Erythroblast (primary cell): ENCODE data around the gene ANP32D.
"Not testable (repeated sequence)": the region's sequence is repeated elsewhere in the genome, so short reads cannot be mapped to it uniquely, and the experiment has no call there.

Experiments
- DNase-seq, 2 experiments: peaks; one replicate each; lab custom pipeline; 2025; lab: John Stamatoyannopoulos, UW
- GATA1 ChIP-seq: IDR thresholded peaks from 2 replicates; pipeline ENCODE4 v1.6.1; 2011; ENCODE audit warnings: low read depth, mild to moderate bottlenecking, control low read depth, low read length, moderate library complexity
- POLR2A ChIP-seq: IDR thresholded peaks from 2 replicates; pipeline ENCODE4 v1.6.1; 2011; ENCODE audit warnings: mild to moderate bottlenecking, low read length

The ANP32D gene

GRCh38 chr12:48473061-48473460 lies 702 bp downstream of the ANP32D start:
- DNase-seq = no peak
- TF ChIP-seq POLR2A (no peak), GATA1 (no peak)

- not testable (repeated sequence) for DNase-seq
Measured at GRCh38 chr12:48474497-48474896, 2.1 kb downstream of the ANP32D start.

GRCh38 chr12:48482198-48482597 lies 9.8 kb downstream of the ANP32D start, which contains the start of gene C12orf54:
TSS of gene C12orf54 (plus strand) at chr12:48482498. CDS start at chr12:48483297, 799 bp downstream.
- no peak for TF ChIP-seq POLR2A
- no peak for DNase-seq

- no peak for DNase-seq
- TF ChIP-seq POLR2A = no peak
- TF ChIP-seq GATA1 = no peak
Measured at GRCh38 chr12:48482930-48483329, 10.6 kb downstream of the ANP32D start.

- TF ChIP-seq GATA1 = no peak
- TF ChIP-seq POLR2A = no peak
- no peak for DNase-seq
Measured at GRCh38 chr12:48486261-48486660, 13.9 kb downstream of the ANP32D start.

GRCh38 chr12:48486679-48487078 lies 14.3 kb downstream of the ANP32D start:
- TF ChIP-seq POLR2A (no peak), GATA1 (no peak)
- no peak for DNase-seq

GRCh38 chr12:48489012-48489411 lies 16.7 kb downstream of the ANP32D start:
- DNase-seq = no peak
- TF ChIP-seq POLR2A (no peak), GATA1 (no peak)

- DNase-seq = not testable (repeated sequence)
Measured at GRCh38 chr12:48489456-48489855, 17.1 kb downstream of the ANP32D start.

- DNase-seq = not testable (repeated sequence)
Measured at GRCh38 chr12:48500281-48500680, 27.9 kb downstream of the ANP32D start.

- DNase-seq = not testable (repeated sequence)
Measured at GRCh38 chr12:48506836-48507235, 34.5 kb downstream of the ANP32D start.

GRCh38 chr12:48508987-48509386 lies 36.6 kb downstream of the ANP32D start:
- TF ChIP-seq GATA1 (no peak), POLR2A (no peak)
- DNase-seq = no peak

GRCh38 chr12:48510111-48510510 lies 37.8 kb downstream of the ANP32D start:
- TF ChIP-seq POLR2A (no peak), GATA1 (no peak)
- DNase-seq = no peak

GRCh38 chr12:48512855-48513254 lies 40.5 kb downstream of the ANP32D start:
- TF ChIP-seq POLR2A (no peak), GATA1 (no peak)
- DNase-seq = no peak

GRCh38 chr12:48514728-48515127 lies 42.4 kb downstream of the ANP32D start:
- no peak for TF ChIP-seq POLR2A
- no peak for TF ChIP-seq GATA1
- no peak for DNase-seq

- not testable (repeated sequence) for DNase-seq
Measured at GRCh38 chr12:48520381-48520780, 48.0 kb downstream of the ANP32D start.
